IMR-90 (cell line): ENCODE results near the gene CNDP2. TPM values are rescaled to one million over a fixed set of nuclear protein-coding genes. Genes with fewer than 3 reads are reported as not detected.

ENCODE experiments used
- ATAC-seq: fragments of 200-7000 bp; cut with Tn5 transposase; 2 replicates; pipeline ENCODE4 v1.9.1; 2020; ENCODE audit warnings: low read depth, mild to moderate bottlenecking, moderate library complexity
- BruUV-seq: library from RNA; stranded (reverse); fragments of 400-500 nt; replicated peaks from 2 replicates; lab custom pipeline; 2021; lab: Mats Ljungman, UMichigan
- CTCF ChIA-PET: fragments of 300-600 bp; formaldehyde crosslinking; extraction: SDS; loops from one replicate; lab custom pipeline; 2021; ENCODE audit warnings: antibody characterized with exemption; lab: Yijun Ruan, JAX
- POLR2A ChIA-PET: fragments of 300-600 bp; sonication (Branson Sonifier 250); formaldehyde crosslinking; loops from one replicate; lab custom pipeline; 2022; ENCODE audit warnings: antibody characterized with exemption; ENCODE audit not compliant: unreplicated experiment; lab: Charles Lee
- DNase-seq: peaks from one replicate; pipeline ENCODE4 v3.0.0; 2013
- H2AFZ ChIP-seq: replicated peaks from 2 replicates; pipeline ENCODE3; 2013; ENCODE audit warnings: low read length, mild to moderate bottlenecking; ENCODE audit not compliant: poor library complexity
- H2AK5ac ChIP-seq: 2 replicates; pipeline ENCODE4 v1.6.1; 2013; ENCODE audit warnings: low read depth, low read length, inconsistent platforms
- H2AK9ac ChIP-seq: replicated peaks from 2 replicates; pipeline ENCODE3; 2013; ENCODE audit warnings: mild to moderate bottlenecking, low read depth, low read length, moderate library complexity; ENCODE audit not compliant: poor library complexity
- H2BK120ac ChIP-seq: 2 replicates; pipeline ENCODE4 v1.6.1; 2013; ENCODE audit warnings: low read depth, low read length, inconsistent platforms
- H2BK15ac ChIP-seq: 3 replicates; pipeline ENCODE4 v1.6.1; 2013; ENCODE audit warnings: low read depth, low read length, inconsistent platforms
- H2BK20ac ChIP-seq: 2 replicates; pipeline ENCODE4 v1.6.1; 2013; ENCODE audit warnings: low read depth, mild to moderate bottlenecking, inconsistent platforms, low read length, moderate library complexity
- H2BK5ac ChIP-seq: 2 replicates; pipeline ENCODE4 v1.6.1; 2013; ENCODE audit warnings: mild to moderate bottlenecking, low read depth, low read length, inconsistent platforms; ENCODE audit not compliant: poor library complexity, severe bottlenecking
- H3K14ac ChIP-seq: replicated peaks from 2 replicates; pipeline ENCODE4 v1.6.1; 2013; ENCODE audit warnings: low read depth, low read length, inconsistent platforms
- H3K18ac ChIP-seq: 2 replicates; pipeline ENCODE4 v1.6.1; 2013; ENCODE audit warnings: low read depth, low read length, control low read depth
- H3K23ac ChIP-seq: 2 replicates; pipeline ENCODE4 v1.6.1; 2013; ENCODE audit warnings: low read depth, low read length, inconsistent platforms
- H3K27ac ChIP-seq: 2 replicates; pipeline ENCODE4 v1.5.1; 2013; ENCODE audit warnings: mild to moderate bottlenecking, control low read depth, low read length; ENCODE audit not compliant: insufficient read depth
- H3K27me3 ChIP-seq: 2 replicates; pipeline ENCODE4 v1.6.1; 2013; ENCODE audit warnings: low read length; ENCODE audit not compliant: control insufficient read depth, insufficient read depth
- H3K36me3 ChIP-seq: 2 replicates; pipeline ENCODE4 v1.6.1; 2013; ENCODE audit warnings: low read length, mixed read lengths; ENCODE audit not compliant: control insufficient read depth, insufficient read depth
- H3K4ac ChIP-seq: 2 replicates; pipeline ENCODE4 v1.6.1; 2013; ENCODE audit warnings: low read depth, low read length, inconsistent platforms
- H3K4me1 ChIP-seq: 2 replicates; pipeline ENCODE4 v1.6.1; 2013; ENCODE audit warnings: low read length, mixed read lengths; ENCODE audit not compliant: control insufficient read depth, insufficient read depth
- H3K4me2 ChIP-seq: 2 replicates; pipeline ENCODE4 v1.6.1; 2013; ENCODE audit warnings: low read depth, mild to moderate bottlenecking, control low read depth, low read length, moderate library complexity
- H3K4me3 ChIP-seq: 2 replicates; pipeline ENCODE4 v1.5.1; 2013; ENCODE audit warnings: low read depth, mild to moderate bottlenecking, control low read depth, low read length, moderate library complexity; ENCODE audit not compliant: insufficient read depth
- H3K56ac ChIP-seq: 2 replicates; pipeline ENCODE4 v1.6.1; 2013; ENCODE audit warnings: low read length, inconsistent platforms; ENCODE audit not compliant: insufficient read depth; ENCODE audit errors: extremely low read depth
- H3K79me1 ChIP-seq, 2 experiments: 2 replicates each; pipeline ENCODE4 v1.6.1; 2013; ENCODE audit warnings: low read length in 2 of 2, inconsistent platforms in 1 of 2, low read depth in 1 of 2
- H3K9ac ChIP-seq: 2 replicates; pipeline ENCODE4 v1.6.1; 2013; ENCODE audit warnings: low read depth, low read length, control low read depth
- H3K9me1 ChIP-seq: 2 replicates; pipeline ENCODE4 v1.6.1; 2013; ENCODE audit warnings: low read length, inconsistent platforms; ENCODE audit not compliant: insufficient read depth
- H3K9me3 ChIP-seq: 2 replicates; pipeline ENCODE4 v1.6.1; 2013; ENCODE audit warnings: low read length; ENCODE audit not compliant: control insufficient read depth, insufficient read depth
- H4K20me1 ChIP-seq: 2 replicates; pipeline ENCODE4 v1.6.1; 2013; ENCODE audit warnings: low read length, inconsistent platforms; ENCODE audit not compliant: insufficient read depth
- H4K5ac ChIP-seq: 2 replicates; pipeline ENCODE4 v1.6.1; 2013; ENCODE audit warnings: mild to moderate bottlenecking, low read depth, low read length, control low read depth
- H4K8ac ChIP-seq, 2 experiments: 2 replicates each; pipeline ENCODE4 v1.6.1; 2013; ENCODE audit warnings: low read depth in 2 of 2, low read length in 2 of 2, control low read depth in 1 of 2, inconsistent platforms in 1 of 2
- H4K91ac ChIP-seq: 2 replicates; pipeline ENCODE4 v1.6.1; 2013; ENCODE audit warnings: low read depth, low read length, inconsistent platforms; ENCODE audit not compliant: insufficient read depth
- BHLHE40 ChIP-seq: fragments of 150-350 bp; IDR thresholded peaks from 2 replicates; pipeline ENCODE4 v1.6.1; 2016; ENCODE audit warnings: mild to moderate bottlenecking, low read depth, low read length
- CHD1 ChIP-seq: IDR thresholded peaks from 2 replicates; pipeline ENCODE4 v1.6.1; 2012; ENCODE audit warnings: low read depth, low read length, improper control_type of control experiment
- CTCF ChIP-seq: conservative IDR thresholded peaks from 2 replicates; pipeline ENCODE4 v1.5.1; 2012; ENCODE audit warnings: mild to moderate bottlenecking, low read depth, low read length, improper control_type of control experiment
- FOS ChIP-seq: fragments of 150-350 bp; IDR thresholded peaks from 2 replicates; pipeline ENCODE4 v1.6.1; 2016; ENCODE audit warnings: low read depth, low read length
- MAFK ChIP-seq: IDR thresholded peaks from 2 replicates; pipeline ENCODE4 v1.6.1; 2012; ENCODE audit warnings: low read depth, low read length, improper control_type of control experiment
- MAZ ChIP-seq: IDR thresholded peaks from 2 replicates; pipeline ENCODE4 v1.6.1; 2012; ENCODE audit warnings: low read depth, mild to moderate bottlenecking, low read length, improper control_type of control experiment, moderate library complexity, borderline replicate concordance
- MXI1 ChIP-seq: IDR thresholded peaks from 2 replicates; pipeline ENCODE4 v1.6.1; 2012; ENCODE audit warnings: low read depth, mild to moderate bottlenecking, low read length, moderate library complexity, borderline replicate concordance
- NFE2L2 ChIP-seq: fragments of 150-350 bp; IDR thresholded peaks from 2 replicates; pipeline ENCODE4 v1.6.1; 2016; ENCODE audit warnings: low read depth, mild to moderate bottlenecking, low read length
- POLR2A ChIP-seq: IDR thresholded peaks from 2 replicates; pipeline ENCODE4 v1.6.1; 2012; ENCODE audit warnings: mild to moderate bottlenecking, low read depth, low read length
- RCOR1 ChIP-seq: IDR thresholded peaks from 2 replicates; pipeline ENCODE4 v1.6.1; 2012; ENCODE audit warnings: mild to moderate bottlenecking, low read length, improper control_type of control experiment; ENCODE audit not compliant: insufficient replicate concordance
- RFX5 ChIP-seq: IDR thresholded peaks from 2 replicates; pipeline ENCODE4 v1.8.0; 2012; ENCODE audit warnings: low read depth, mild to moderate bottlenecking, low read length, moderate library complexity
- SMC3 ChIP-seq: fragments of 150-350 bp; IDR thresholded peaks from 2 replicates; pipeline ENCODE4 v1.6.1; 2016; ENCODE audit warnings: low read depth, mild to moderate bottlenecking, antibody characterized with exemption, low read length, moderate library complexity
- USF2 ChIP-seq: fragments of 150-350 bp; IDR thresholded peaks from 2 replicates; pipeline ENCODE4 v1.6.1; 2017; ENCODE audit warnings: mild to moderate bottlenecking, antibody characterized with exemption, low read length, low read depth
- WGBS, 2 experiments: methylation state at CpG; one replicate each; pipeline versions ENCODE4 v1.1.5 to v1.1.7; 2013; ENCODE audit warnings: missing lambda C conversion rate in 2 of 2; ENCODE audit not compliant: insufficient read length in 1 of 2; ENCODE audit errors: extremely low coverage in 2 of 2; 5-methylcytosine and 5-hydroxymethylcytosine counted together
- dilution Hi-C: fragments of 300-500 bp; cut with HindIII; formaldehyde crosslinking; loops from one replicate; pipeline ENCODE4 v1.14.3; 2018; ENCODE audit warnings: low sequenced_read_pairs; ENCODE audit not compliant: unreplicated experiment
- in situ Hi-C: fragments of 300-500 bp; cut with MboI; formaldehyde crosslinking; loops from 3 replicates; pipeline ENCODE4 v1.14.3; 2019; ENCODE audit warnings: low sequenced_read_pairs, inconsistent platforms, mixed read lengths
- intact Hi-C: fragments of 100-400 bp; cut with micrococcal nuclease; formaldehyde crosslinking; loops from 2 replicates; pipeline ENCODE4 v1.10.0; 2022
- polyA plus RNA-seq, 3 experiments: library from polyadenylated mRNA; depleted of rRNA; stranded (reverse); fragments of >200 nt; gene quantifications; 2 replicates each; pipeline ENCODE4 v1.2.3, GENCODE V29; 2012; ENCODE audit warnings: low replicate concordance in 1 of 3
- total RNA-seq: library from RNA; depleted of rRNA; stranded (reverse); fragments of >200 nt; gene quantifications from 2 replicates; pipeline ENCODE4 v1.2.3, GENCODE V29; 2012
- TF ChIP-seq, protein P1 (sequence below): fragments of 150-350 bp; IDR thresholded peaks from 2 replicates; pipeline ENCODE4 v1.6.1; 2016; ENCODE audit warnings: low read depth, mild to moderate bottlenecking, low read length, moderate library complexity, borderline replicate concordance

CNDP2 gene
- total and polyA plus RNA-seq, 2 of the 4 experiments (the other 2 are of a cell fraction), result 52.0 to 67.9 TPM

DNA sequence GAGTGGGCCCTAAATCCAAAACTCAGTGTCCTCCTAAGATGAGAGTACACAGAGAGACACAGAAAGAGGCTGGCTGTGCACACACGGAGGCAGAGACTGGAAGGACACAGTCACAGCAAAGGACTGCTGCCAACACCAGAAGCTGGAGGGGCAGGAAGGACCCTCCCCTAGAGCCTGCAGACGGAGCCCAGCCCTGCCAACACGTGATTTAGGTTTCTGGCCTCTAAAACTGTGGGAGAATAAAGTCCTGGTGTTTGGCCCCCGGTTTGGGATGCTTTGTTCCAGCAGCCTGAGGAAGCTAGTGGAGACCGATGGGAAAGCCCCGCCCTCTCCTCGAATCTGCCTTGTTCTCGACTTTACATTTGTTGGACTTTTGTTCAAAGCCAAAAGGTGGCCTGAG is 48.7 kb downstream of the CNDP2 start:
- POLR2A ChIA-PET, result no interaction called here

More for the DNA sequence above, 48.7 kb downstream of the CNDP2 start:
- no peak overlapping the region for H2BK15ac ChIP-seq
- intact Hi-C loops (no loop called here), dilution Hi-C loops (no loop called here), in situ Hi-C loops (no loop called here)
- H3K4me1 ChIP-seq, result peaks cover 13% of the 10 kb centered on the region; the same call in 1 of the 2 replicates
- no TSS peak for BruUV-seq
- TF ChIP-seq BHLHE40 (no peak), RFX5 (no peak), FOS (no peak), MAZ (no peak), CTCF (no peak), RCOR1 (no peak), SMC3 (no peak), MXI1 (no peak), USF2 (no peak), POLR2A (no peak), NFE2L2 (no peak), CHD1 (no peak), MAFK (no peak)
- TF ChIP-seq, protein P1, sequence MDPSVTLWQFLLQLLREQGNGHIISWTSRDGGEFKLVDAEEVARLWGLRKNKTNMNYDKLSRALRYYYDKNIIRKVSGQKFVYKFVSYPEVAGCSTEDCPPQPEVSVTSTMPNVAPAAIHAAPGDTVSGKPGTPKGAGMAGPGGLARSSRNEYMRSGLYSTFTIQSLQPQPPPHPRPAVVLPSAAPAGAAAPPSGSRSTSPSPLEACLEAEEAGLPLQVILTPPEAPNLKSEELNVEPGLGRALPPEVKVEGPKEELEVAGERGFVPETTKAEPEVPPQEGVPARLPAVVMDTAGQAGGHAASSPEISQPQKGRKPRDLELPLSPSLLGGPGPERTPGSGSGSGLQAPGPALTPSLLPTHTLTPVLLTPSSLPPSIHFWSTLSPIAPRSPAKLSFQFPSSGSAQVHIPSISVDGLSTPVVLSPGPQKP, result no peak
- peaks cover 5% of the 10 kb centered on the region for H3K9me3 ChIP-seq
- no peak overlapping the region for H3K18ac ChIP-seq
- H3K14ac ChIP-seq, result no peak overlapping the region
- no peak overlapping the region for H3K27ac ChIP-seq
- CTCF ChIA-PET, result no interaction called here
- H2BK5ac ChIP-seq, result no peak overlapping the region
- no peak overlapping the region for H2BK20ac ChIP-seq
- H3K23ac ChIP-seq, result no peak overlapping the region
- H4K8ac ChIP-seq, result no peak overlapping the region
- H3K27me3 ChIP-seq, result peaks cover 3% of the 10 kb centered on the region; the same call in 1 of the 2 replicates
- H2AK5ac ChIP-seq, result no peak overlapping the region
- no peak overlapping the region for H3K9ac ChIP-seq
- no peak overlapping the region for H3K56ac ChIP-seq
- no peaks in the 10 kb centered on the region for H3K36me3 ChIP-seq
- no peak overlapping the region for H2AK9ac ChIP-seq
- peak overlapping the region; percentile 18 for H2AFZ ChIP-seq
- no peak overlapping the region for H4K5ac ChIP-seq
- H2BK120ac ChIP-seq, result no peak overlapping the region
- H4K20me1 ChIP-seq, result no peaks in the 10 kb centered on the region
- no peak overlapping the region for H3K4me2 ChIP-seq
- H3K79me1 ChIP-seq, result no peaks in the 10 kb centered on the region
- H3K9me1 ChIP-seq, result peaks cover 13% of the 10 kb centered on the region; the same call in 1 of the 2 replicates
- no peak overlapping the region for H3K4me3 ChIP-seq
- H3K4ac ChIP-seq, result no peak overlapping the region
- ATAC-seq, result no peak
- no peak for DNase-seq
- H4K91ac ChIP-seq, result no peak overlapping the region
- WGBS, 2 experiments, result 71% methylated on average over 4 of the region's 8 CpGs; no CpG with 5 or more reads in 1 of the 2 experiments
